ENCODE results near the gene ZBTB9.

Gene ZBTB9

GRCh38 chr6:33454009-33454946 lies at the start of gene ZBTB9:
TSS of gene ZBTB9 (plus strand) at chr6:33454576. CDS start at chr6:33455101, 525 bp downstream.
- peak; percentile 98 to 99 for DNase-seq

DNA sequence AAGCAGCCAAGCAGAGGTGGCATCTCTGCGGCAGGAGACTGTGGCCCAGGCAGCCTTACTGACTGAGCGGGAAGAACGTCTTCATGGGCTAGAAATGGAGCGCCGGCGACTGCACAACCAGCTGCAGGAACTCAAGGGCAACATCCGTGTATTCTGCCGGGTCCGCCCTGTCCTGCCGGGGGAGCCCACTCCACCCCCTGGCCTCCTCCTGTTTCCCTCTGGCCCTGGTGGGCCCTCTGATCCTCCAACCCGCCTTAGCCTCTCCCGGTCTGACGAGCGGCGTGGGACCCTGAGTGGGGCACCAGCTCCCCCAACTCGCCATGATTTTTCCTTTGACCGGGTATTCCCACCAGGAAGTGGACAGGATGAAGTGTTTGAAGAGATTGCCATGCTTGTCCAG lies 49.5 kb upstream of the ZBTB9 start:
- DNase-seq = no peak

DNA sequence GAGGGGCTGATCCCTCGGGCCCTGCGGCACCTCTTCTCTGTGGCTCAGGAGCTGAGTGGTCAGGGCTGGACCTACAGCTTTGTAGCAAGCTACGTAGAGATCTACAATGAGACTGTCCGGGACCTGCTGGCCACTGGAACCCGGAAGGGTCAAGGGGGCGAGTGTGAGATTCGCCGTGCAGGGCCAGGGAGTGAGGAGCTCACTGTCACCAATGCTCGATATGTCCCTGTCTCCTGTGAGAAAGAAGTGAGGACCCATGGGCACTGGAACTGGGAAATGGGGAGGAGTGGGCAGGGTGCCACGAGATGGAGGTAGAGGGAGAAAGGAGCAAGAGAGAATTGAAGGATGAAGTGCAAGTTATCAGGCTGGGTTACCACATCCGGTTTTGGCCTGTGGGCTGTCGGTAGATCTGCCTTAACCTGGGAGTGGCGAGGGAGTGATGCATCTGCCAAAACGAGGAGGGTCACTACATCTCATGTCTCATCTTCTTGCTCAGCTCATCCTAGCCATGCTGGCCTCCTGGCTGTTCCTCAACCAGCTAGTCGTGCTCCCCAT lies 48.9 kb upstream of the ZBTB9 start:
- no peak for DNase-seq

GRCh38 chr6:33406126-33406525 lies 48.2 kb upstream of the ZBTB9 start:
- no peak for DNase-seq

- DNase-seq = peak; percentile 40 to 54
These were observed 47.2 kb upstream of the ZBTB9 start for GRCh38 chr6:33407132-33407718.

DNA sequence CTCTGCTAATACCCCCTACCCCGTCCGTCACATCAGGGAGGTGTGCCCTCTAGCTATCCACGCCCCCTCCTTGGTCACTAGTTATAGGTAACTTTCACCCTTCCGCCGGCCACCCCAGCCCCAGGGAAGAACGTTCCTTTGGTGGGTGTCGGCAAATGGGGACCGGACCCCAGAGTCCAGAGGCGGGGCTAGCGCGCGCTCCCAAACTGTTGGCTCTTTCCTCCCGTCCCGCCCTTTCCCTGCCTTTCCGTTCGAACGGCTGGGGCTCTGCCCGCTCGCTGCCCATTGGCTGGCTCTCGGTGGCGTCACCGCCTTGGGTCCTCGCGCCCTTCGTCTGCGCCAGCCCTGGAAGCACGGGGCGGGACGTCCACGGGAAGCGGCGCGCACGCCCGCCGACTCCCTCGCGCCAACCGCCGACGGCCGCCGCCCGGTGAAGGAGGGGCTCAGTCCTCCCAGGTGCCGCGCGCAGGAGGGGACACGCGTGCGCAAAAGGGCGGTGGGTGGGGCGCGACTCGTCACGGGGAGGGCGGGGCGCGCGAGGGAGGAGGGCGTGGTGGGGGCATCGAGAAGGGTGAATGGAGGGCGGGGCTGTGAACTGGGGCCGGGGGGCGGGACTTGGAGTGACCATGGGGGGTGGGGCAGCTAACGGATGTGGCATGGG lies 44.2 kb upstream of the ZBTB9 start:
- peak; percentile 97 to 98 for DNase-seq

- peak; percentile 79 to 82 for DNase-seq
These were observed 43.4 kb upstream of the ZBTB9 start, which contains the start of gene PHF1 for GRCh38 chr6:33410711-33411631. TSS of gene PHF1 (plus strand) at chr6:33411014. CDS start at chr6:33412264, 1,250 bp downstream.

DNA sequence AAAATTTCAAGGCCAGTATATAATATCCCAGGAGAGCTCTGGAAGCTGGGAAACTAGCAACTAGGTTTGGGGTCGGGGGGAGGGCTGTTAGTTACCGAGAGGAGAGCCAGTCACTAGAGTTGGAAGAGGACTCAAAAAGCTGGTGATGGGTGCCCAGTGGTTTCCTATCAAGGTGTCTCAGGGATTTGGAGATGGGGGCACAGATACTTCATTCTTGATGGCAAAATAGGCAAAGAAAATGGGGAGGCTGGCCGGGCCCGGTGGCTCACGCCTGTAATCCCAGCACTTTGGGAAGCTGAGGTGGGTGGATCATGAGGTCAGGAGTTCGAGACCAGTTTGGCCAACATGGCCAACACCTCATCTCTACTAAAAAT lies 42.8 kb upstream of the ZBTB9 start:
- no peak for DNase-seq

- DNase-seq = no peak
These were observed 42.0 kb upstream of the ZBTB9 start for GRCh38 chr6:33412140-33413009.

GRCh38 chr6:33413241-33414120 lies 40.9 kb upstream of the ZBTB9 start:
- DNase-seq = no peak

GRCh38 chr6:33414592-33415271 lies 39.6 kb upstream of the ZBTB9 start:
- no peak for DNase-seq

DNA sequence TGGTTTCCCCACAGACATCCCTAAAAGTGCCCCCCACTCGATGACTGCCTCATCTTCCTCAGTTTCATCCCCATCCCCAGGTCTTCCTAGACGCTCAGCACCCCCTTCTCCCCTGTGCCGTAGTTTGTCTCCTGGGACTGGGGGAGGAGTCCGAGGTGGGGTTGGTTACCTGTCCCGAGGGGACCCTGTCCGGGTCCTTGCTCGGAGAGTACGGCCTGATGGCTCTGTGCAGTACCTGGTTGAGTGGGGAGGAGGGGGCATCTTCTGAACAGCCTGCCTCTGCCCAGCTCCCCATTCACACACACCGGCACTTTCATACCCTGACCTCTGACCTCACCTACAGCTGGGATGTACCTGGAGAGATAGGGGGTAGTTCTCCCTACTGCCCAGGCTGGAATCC lies 38.5 kb upstream of the ZBTB9 start:
- DNase-seq = no peak

DNA sequence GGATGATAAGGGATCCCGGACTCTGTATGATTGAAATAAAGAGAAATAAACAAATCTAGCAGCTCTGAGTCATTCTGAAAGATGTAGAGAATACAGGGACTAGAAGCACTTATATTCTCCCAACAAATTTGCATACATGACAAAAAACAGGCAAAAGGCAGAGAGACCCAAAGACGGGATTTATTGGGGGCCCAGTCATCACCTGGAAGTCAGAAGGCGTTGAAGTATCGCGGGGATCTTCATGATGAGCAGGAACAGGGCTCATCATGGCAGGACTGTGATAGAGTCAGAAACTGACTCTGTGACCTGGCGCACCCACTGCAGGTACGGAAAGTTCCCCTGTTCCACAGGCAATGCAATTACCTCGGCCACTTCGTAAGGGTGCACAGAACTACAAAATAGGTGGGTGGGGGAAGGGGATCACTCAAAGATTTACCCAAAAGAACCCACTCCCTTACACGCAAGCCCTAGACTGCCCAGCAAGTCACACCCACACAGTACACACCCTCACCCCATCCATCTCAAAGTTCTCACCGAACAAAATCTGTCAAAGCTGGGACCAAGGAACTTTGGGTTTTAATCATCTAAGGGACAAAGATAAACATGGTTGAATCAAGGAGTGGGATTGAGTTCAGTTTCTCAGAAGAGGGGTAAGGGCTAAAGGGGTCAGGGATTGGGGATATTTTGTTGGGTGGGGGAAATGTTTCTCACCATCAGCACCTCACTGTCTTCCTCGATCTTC lies 37.8 kb upstream of the ZBTB9 start:
- no peak for DNase-seq

GRCh38 chr6:33417128-33417902 lies 37.1 kb upstream of the ZBTB9 start:
- DNase-seq = no peak

GRCh38 chr6:33417903-33418689 lies 36.3 kb upstream of the ZBTB9 start, which contains the start of gene CUTA:
TSS of gene CUTA (minus strand) at chr6:33418107. CDS start at chr6:33418000, 107 bp downstream.
- DNase-seq = peak; percentile 99 to 100

GRCh38 chr6:33418690-33419291 lies 35.6 kb upstream of the ZBTB9 start:
- DNase-seq = no peak
